Lower leg skin (tissue), 3 donors: Measurements from ENCODE around the gene C14orf132.

Experiments
- CTCF ChIP-seq, 3 donors: fragments of 450-650 bp; IDR thresholded peaks; one replicate each; pipeline ENCODE4 v1.5.1; 2016; ENCODE audit warnings: antibody characterized with exemption in 3 of 3, mild to moderate bottlenecking in 3 of 3, moderate library complexity in 2 of 3
- POLR2A ChIP-seq, 2 donors: fragments of 450-650 bp; IDR thresholded peaks; one replicate each; pipeline ENCODE4 v1.6.1; 2016 to 2017; ENCODE audit warnings: antibody characterized with exemption in 2 of 2, mild to moderate bottlenecking in 1 of 2, moderate library complexity in 1 of 2

- TF ChIP-seq CTCF (IDR thresholded peaks at IDR 0.05) (no peak), POLR2A (IDR thresholded peaks at IDR 0.05) (no peak)
These were observed 64.6 kb downstream of the C14orf132 start for GRCh38 chr14:96103560-96104460.
